ENCODE data around the gene ODF2. TPM values are rescaled to one million over a fixed set of nuclear protein-coding genes. Genes with fewer than 3 reads are reported as not detected.

Gene ODF2
- total and polyA plus RNA-seq, 5 donors, result 9.6 to 15.4 (median 14.4) TPM

GRCh38 chr9:128529191-128529590, 73.4 kb downstream of the ODF2 start:
- peak in 1 of 3 donors; percentile 14 for DNase-seq
- intact Hi-C loops (cut with DNase I), result no loop called here
- WGBS, result 56% methylated on average over 4 of the region's 4 CpGs
- no peaks in the 10 kb centered on the region for H3K4me1 ChIP-seq (ENCODE audit: control insufficient read depth, insufficient read depth, low read length)
- no peaks in the 10 kb centered on the region for H3K27me3 ChIP-seq (ENCODE audit: control insufficient read depth, insufficient read depth)
- no peak overlapping the region for H3K27ac ChIP-seq (ENCODE audit: low read length)
- H3K4me3 ChIP-seq (ENCODE audit: low read length), result no peak overlapping the region
- ATAC-seq, result no peak
- H3K9me3 ChIP-seq (ENCODE audit: control insufficient read depth, low read length), result no peaks in the 10 kb centered on the region

- no peak for DNase-seq
- 90% methylated on average over 4 of the region's 4 CpGs for WGBS
- intact Hi-C loops (cut with DNase I), result no loop called here
Measured at GRCh38 chr9:128532581-128532980, 76.8 kb downstream of the ODF2 start.

GRCh38 chr9:128540634-128541360, 85.0 kb downstream of the ODF2 start:
- no peaks in the 10 kb centered on the region for H3K4me1 ChIP-seq (ENCODE audit: control insufficient read depth, insufficient read depth, low read length)
- H3K27ac ChIP-seq (ENCODE audit: low read length), result no peak overlapping the region
- DNase-seq (no peak), ATAC-seq (peak; percentile 71 to 72)
- WGBS, result 56% methylated on average over 3 of the region's 3 CpGs
- intact Hi-C loops (cut with DNase I), result no loop called here
- H3K9me3 ChIP-seq (ENCODE audit: control insufficient read depth, low read length), result no peaks in the 10 kb centered on the region
- no peaks in the 10 kb centered on the region for H3K27me3 ChIP-seq (ENCODE audit: control insufficient read depth, insufficient read depth)
- H3K4me3 ChIP-seq (ENCODE audit: low read length), result no peak overlapping the region

More at GRCh38 chr9:128532581-128532980, 76.8 kb downstream of the ODF2 start:
- H3K4me1 ChIP-seq (ENCODE audit: control insufficient read depth, insufficient read depth, low read length), result no peaks in the 10 kb centered on the region
- no peak overlapping the region for H3K4me3 ChIP-seq (ENCODE audit: low read length)
- H3K9me3 ChIP-seq (ENCODE audit: control insufficient read depth, low read length), result no peaks in the 10 kb centered on the region
- no peak for ATAC-seq
- H3K27ac ChIP-seq (ENCODE audit: low read length), result no peak overlapping the region
- no peaks in the 10 kb centered on the region for H3K27me3 ChIP-seq (ENCODE audit: control insufficient read depth, insufficient read depth)

GRCh38 chr9:128546504-128546903, 90.7 kb downstream of the ODF2 start:
- peaks cover 6% of the 10 kb centered on the region for H3K4me1 ChIP-seq (ENCODE audit: control insufficient read depth, insufficient read depth, low read length)
- 97% methylated on average over 3 of the region's 3 CpGs for WGBS

GRCh38 chr9:128548876-128549275, 93.1 kb downstream of the ODF2 start:
- no peak for ATAC-seq
- H3K27ac ChIP-seq (ENCODE audit: low read length), result no peak overlapping the region

More at GRCh38 chr9:128546504-128546903, 90.7 kb downstream of the ODF2 start:
- no peaks in the 10 kb centered on the region for H3K27me3 ChIP-seq (ENCODE audit: control insufficient read depth, insufficient read depth)
- DNase-seq (no peak), ATAC-seq (no peak)
- intact Hi-C loops (cut with DNase I), result no loop called here
- H3K27ac ChIP-seq (ENCODE audit: low read length), result no peak overlapping the region
- no peaks in the 10 kb centered on the region for H3K9me3 ChIP-seq (ENCODE audit: control insufficient read depth, low read length)
- H3K4me3 ChIP-seq (ENCODE audit: low read length), result no peak overlapping the region

GRCh38 chr9:128550226-128550625, 94.4 kb downstream of the ODF2 start:
- 53% methylated on average over 2 of the region's 2 CpGs for WGBS
- ATAC-seq (no peak), DNase-seq (no peak)
- H3K27ac ChIP-seq (ENCODE audit: low read length), result peak overlapping the region; percentile 90
- no peaks in the 10 kb centered on the region for H3K9me3 ChIP-seq (ENCODE audit: control insufficient read depth, low read length)
- H3K4me3 ChIP-seq (ENCODE audit: low read length), result no peak overlapping the region
- H3K27me3 ChIP-seq (ENCODE audit: control insufficient read depth, insufficient read depth), result no peaks in the 10 kb centered on the region
- peaks cover 11% of the 10 kb centered on the region for H3K4me1 ChIP-seq (ENCODE audit: control insufficient read depth, insufficient read depth, low read length)
- intact Hi-C loops (cut with DNase I), result no loop called here

More at GRCh38 chr9:128548876-128549275, 93.1 kb downstream of the ODF2 start:
- Histone ChIP-seq H3K9me3 (ENCODE audit: control insufficient read depth, low read length) (no peaks in the 10 kb centered on the region), H3K27me3 (ENCODE audit: control insufficient read depth, insufficient read depth) (no peaks in the 10 kb centered on the region), H3K4me3 (ENCODE audit: low read length) (no peak overlapping the region), H3K4me1 (ENCODE audit: control insufficient read depth, insufficient read depth, low read length) (peaks cover 6% of the 10 kb centered on the region)
- WGBS, result 92% methylated on average over 7 of the region's 7 CpGs
- DNase-seq, result no peak
- intact Hi-C loops (cut with DNase I), result no loop called here

Other genes starting within 250 kb of the ODF2 start
- 100 to 1,000 TPM in 2 of 4 donors, 10 to 100 TPM in 2; 85.6 to 124 (median 101) TPM for gene GOLGA2, start 180.0 kb upstream of the ODF2 start, total RNA-seq
- 84.2 TPM for gene GOLGA2, start 180.0 kb upstream of the ODF2 start, polyA plus RNA-seq
- gene SWI5, start 179.7 kb upstream of the ODF2 start, total RNA-seq, result 10 to 100 TPM; 18.7 to 22.3 (median 20.5) TPM
- gene SWI5, start 179.7 kb upstream of the ODF2 start, polyA plus RNA-seq, result 33.7 TPM
- 10 to 100 TPM; 19.9 to 29.0 (median 25.9) TPM for gene TRUB2, start 133.6 kb upstream of the ODF2 start, total RNA-seq
- gene TRUB2, start 133.6 kb upstream of the ODF2 start, polyA plus RNA-seq, result 24.6 TPM
- 10 to 100 TPM; 26.5 to 28.9 (median 27.6) TPM for gene COQ4, start 133.2 kb upstream of the ODF2 start, total RNA-seq
- 41.8 TPM for gene COQ4, start 133.2 kb upstream of the ODF2 start, polyA plus RNA-seq
- gene SLC27A4, start 115.5 kb upstream of the ODF2 start, total RNA-seq, result 10 to 100 TPM; 14.7 to 20.4 (median 18.4) TPM
- 21.7 TPM for gene SLC27A4, start 115.5 kb upstream of the ODF2 start, polyA plus RNA-seq
- 10 to 100 TPM; 46.5 to 57.4 (median 52.7) TPM for gene URM1, start 84.6 kb upstream of the ODF2 start, total RNA-seq
- 44.2 TPM for gene URM1, start 84.6 kb upstream of the ODF2 start, polyA plus RNA-seq
- 10 to 100 TPM; 12.8 to 23.2 (median 17.7) TPM for gene CERCAM, start 35.1 kb upstream of the ODF2 start, total RNA-seq
- 12.3 TPM for gene CERCAM, start 35.1 kb upstream of the ODF2 start, polyA plus RNA-seq
- 10 to 100 TPM; 15.7 to 19.3 (median 17.9) TPM for gene GLE1, start 48.7 kb downstream of the ODF2 start, total RNA-seq
- gene GLE1, start 48.7 kb downstream of the ODF2 start, polyA plus RNA-seq, result 10.6 TPM
- 100 to 1,000 TPM; 269 to 312 (median 282) TPM for gene SPTAN1, start 96.6 kb downstream of the ODF2 start, total RNA-seq
- gene SPTAN1, start 96.6 kb downstream of the ODF2 start, polyA plus RNA-seq, result 154 TPM
- 10 to 100 TPM; 13.5 to 25.6 (median 18.5) TPM for gene DYNC2I2, start 200.8 kb downstream of the ODF2 start, total RNA-seq
- 30.2 TPM for gene DYNC2I2, start 200.8 kb downstream of the ODF2 start, polyA plus RNA-seq
- 100 to 1,000 TPM; 180 to 210 (median 191) TPM for gene SET, start 233.2 kb downstream of the ODF2 start, total RNA-seq
- gene SET, start 233.2 kb downstream of the ODF2 start, polyA plus RNA-seq, result 86.1 TPM
- gene PKN3, start 246.5 kb downstream of the ODF2 start, total RNA-seq, result 1 to 10 TPM; 4.7 to 8.7 (median 7.4) TPM
- 6.5 TPM for gene PKN3, start 246.5 kb downstream of the ODF2 start, polyA plus RNA-seq